Activated T-cell treated with anti-CD3 and anti-CD28 coated beads, Interleukin-2, amount 50 U/mL, for 4 hours (primary cell): ENCODE data around the gene SAP30BP. TPM values are rescaled to one million over a fixed set of nuclear protein-coding genes. Genes with fewer than 3 reads are reported as not detected.

ENCODE experiments used
- ATAC-seq, 2 donors: fragments of 200-7000 bp; cut with Tn5 transposase; one replicate each; pipeline ENCODE4 v1.10.0; 2021
- DNase-seq: peaks from one replicate; pipeline ENCODE4 v3.0.0-alpha.2; 2020
- H3K27me3 Mint-ChIP-seq: one replicate; pipeline ENCODE4 v1.8.0; 2021; ENCODE audit warnings: low read depth, mixed read lengths
- H3K36me3 Mint-ChIP-seq: one replicate; pipeline ENCODE4 v1.8.0; 2022; ENCODE audit warnings: mixed read lengths; ENCODE audit not compliant: insufficient read depth
- H3K4me1 Mint-ChIP-seq: one replicate; pipeline ENCODE4 v1.8.0; 2021; ENCODE audit warnings: low read depth, mixed read lengths
- H3K4me3 Mint-ChIP-seq: one replicate; pipeline ENCODE4 v1.8.0; 2021; ENCODE audit warnings: mild to moderate bottlenecking, moderate library complexity, mixed read lengths
- H3K9me3 Mint-ChIP-seq: one replicate; pipeline ENCODE4 v1.8.0; 2021; ENCODE audit warnings: mixed read lengths
- total RNA-seq, 3 donors: library from RNA; stranded (reverse); gene quantifications; one replicate each; pipeline ENCODE4 v1.2.1, GENCODE V29; 2021

The SAP30BP gene
- total RNA-seq, 3 donors from 2014 or later = 115 to 124 (median 119) TPM

GRCh38 chr17:75721463-75722011 lies 54.4 kb downstream of the SAP30BP start:
- Mint-ChIP-seq H3K36me3 (no peaks in the 10 kb centered on the region), H3K4me1 (peaks cover 6% of the 10 kb centered on the region), H3K4me3 (peak overlapping the region; percentile 42), H3K27me3 (peaks cover 5% of the 10 kb centered on the region), H3K9me3 (no peaks in the 10 kb centered on the region)
- DNase-seq (no peak), ATAC-seq (no peak)

- Mint-ChIP-seq H3K27me3 (peaks cover 5% of the 10 kb centered on the region), H3K36me3 (no peaks in the 10 kb centered on the region), H3K4me3 (peak overlapping the region; percentile 42), H3K9me3 (no peaks in the 10 kb centered on the region), H3K4me1 (peaks cover 6% of the 10 kb centered on the region)
- DNase-seq (no peak), ATAC-seq (no peak)
Observed at GRCh38 chr17:75722076-75722475, 54.9 kb downstream of the SAP30BP start.

- Mint-ChIP-seq H3K4me1 (peaks cover 6% of the 10 kb centered on the region), H3K36me3 (no peaks in the 10 kb centered on the region), H3K27me3 (peaks cover 5% of the 10 kb centered on the region), H3K4me3 (no peak overlapping the region), H3K9me3 (no peaks in the 10 kb centered on the region)
- ATAC-seq (no peak), DNase-seq (no peak)
Observed at GRCh38 chr17:75722542-75723095, 55.5 kb downstream of the SAP30BP start.

- Mint-ChIP-seq H3K36me3 (no peaks in the 10 kb centered on the region), H3K4me1 (peaks cover 6% of the 10 kb centered on the region), H3K9me3 (no peaks in the 10 kb centered on the region), H3K27me3 (peaks cover 5% of the 10 kb centered on the region), H3K4me3 (no peak overlapping the region)
- ATAC-seq = no peak
- no peak for DNase-seq
Observed at GRCh38 chr17:75723171-75723930, 56.2 kb downstream of the SAP30BP start.

GRCh38 chr17:75724016-75725003 lies 57.2 kb downstream of the SAP30BP start:
- H3K9me3 Mint-ChIP-seq = no peaks in the 10 kb centered on the region
- no peak for ATAC-seq
- H3K4me3 Mint-ChIP-seq = no peak overlapping the region

GRCh38 chr17:75725504-75725903 lies 58.4 kb downstream of the SAP30BP start:
- H3K9me3 Mint-ChIP-seq = no peaks in the 10 kb centered on the region
- no peak overlapping the region for H3K4me3 Mint-ChIP-seq
- H3K4me1 Mint-ChIP-seq = peaks cover 4% of the 10 kb centered on the region
- H3K27me3 Mint-ChIP-seq = peaks cover 1% of the 10 kb centered on the region
- DNase-seq (no peak), ATAC-seq (no peak)
- H3K36me3 Mint-ChIP-seq = no peaks in the 10 kb centered on the region

More at GRCh38 chr17:75724016-75725003, 57.2 kb downstream of the SAP30BP start:
- no peak for DNase-seq
- Mint-ChIP-seq H3K4me1 (peaks cover 6% of the 10 kb centered on the region), H3K36me3 (no peaks in the 10 kb centered on the region), H3K27me3 (peaks cover 1% of the 10 kb centered on the region)

- H3K4me1 Mint-ChIP-seq = no peaks in the 10 kb centered on the region
- no peak overlapping the region for H3K4me3 Mint-ChIP-seq
- ATAC-seq (no peak), DNase-seq (no peak)
- no peaks in the 10 kb centered on the region for H3K9me3 Mint-ChIP-seq
- no peaks in the 10 kb centered on the region for H3K27me3 Mint-ChIP-seq
- H3K36me3 Mint-ChIP-seq = no peaks in the 10 kb centered on the region
Observed at GRCh38 chr17:75727391-75727790, 60.3 kb downstream of the SAP30BP start.

- Mint-ChIP-seq H3K27me3 (no peaks in the 10 kb centered on the region), H3K4me3 (no peak overlapping the region)
Observed at GRCh38 chr17:75729351-75729750, 62.2 kb downstream of the SAP30BP start.

GRCh38 chr17:75730065-75730464 lies 62.9 kb downstream of the SAP30BP start:
- Mint-ChIP-seq H3K4me3 (no peak overlapping the region), H3K36me3 (no peaks in the 10 kb centered on the region), H3K4me1 (peaks cover 2% of the 10 kb centered on the region), H3K9me3 (no peaks in the 10 kb centered on the region), H3K27me3 (no peaks in the 10 kb centered on the region)
- DNase-seq (no peak), ATAC-seq (no peak)

More at GRCh38 chr17:75729351-75729750, 62.2 kb downstream of the SAP30BP start:
- H3K36me3 Mint-ChIP-seq = no peaks in the 10 kb centered on the region
- ATAC-seq (no peak), DNase-seq (no peak)
- no peaks in the 10 kb centered on the region for H3K9me3 Mint-ChIP-seq
- no peaks in the 10 kb centered on the region for H3K4me1 Mint-ChIP-seq

- DNase-seq = no peak
- no peaks in the 10 kb centered on the region for H3K27me3 Mint-ChIP-seq
- ATAC-seq = no peak
- no peaks in the 10 kb centered on the region for H3K9me3 Mint-ChIP-seq
- peaks cover 2% of the 10 kb centered on the region for H3K4me1 Mint-ChIP-seq
- H3K36me3 Mint-ChIP-seq = no peaks in the 10 kb centered on the region
- no peak overlapping the region for H3K4me3 Mint-ChIP-seq
Observed at GRCh38 chr17:75731086-75731715, 64.1 kb downstream of the SAP30BP start.

- Mint-ChIP-seq H3K36me3 (no peaks in the 10 kb centered on the region), H3K4me1 (peaks cover 2% of the 10 kb centered on the region), H3K27me3 (no peaks in the 10 kb centered on the region), H3K9me3 (no peaks in the 10 kb centered on the region), H3K4me3 (no peak overlapping the region)
- no peak for DNase-seq
- ATAC-seq = no peak
Observed at GRCh38 chr17:75731716-75732498, 64.8 kb downstream of the SAP30BP start.

GRCh38 chr17:75733471-75733870 lies 66.3 kb downstream of the SAP30BP start:
- Mint-ChIP-seq H3K36me3 (no peaks in the 10 kb centered on the region), H3K4me1 (peaks cover 2% of the 10 kb centered on the region), H3K27me3 (no peaks in the 10 kb centered on the region), H3K9me3 (no peaks in the 10 kb centered on the region), H3K4me3 (no peak overlapping the region)
- DNase-seq (no peak), ATAC-seq (no peak)

- Mint-ChIP-seq H3K4me1 (peaks cover 2% of the 10 kb centered on the region), H3K36me3 (no peaks in the 10 kb centered on the region), H3K4me3 (no peak overlapping the region), H3K9me3 (no peaks in the 10 kb centered on the region), H3K27me3 (no peaks in the 10 kb centered on the region)
- no peak for ATAC-seq
- DNase-seq = no peak
Observed at GRCh38 chr17:75734674-75735294, 67.6 kb downstream of the SAP30BP start.
